ENCODE data around the gene CCDC154. TPM values are rescaled to one million over a fixed set of nuclear protein-coding genes. Genes with fewer than 3 reads are reported as not detected.

Gene CCDC154
- total and polyA plus RNA-seq, 5 experiments from 2014 or later: 14.0 to 15.5 TPM; not detected in 3

- H3K27me3 Mint-ChIP-seq: no peaks in the 10 kb centered on the region
- H3K36me3 Mint-ChIP-seq: no peaks in the 10 kb centered on the region
- ATAC-seq: no peak
- DNase-seq: no peak
- H3K27ac Mint-ChIP-seq: no peak overlapping the region
- H3K9me3 Mint-ChIP-seq: no peaks in the 10 kb centered on the region
- H3K4me1 Mint-ChIP-seq: no peaks in the 10 kb centered on the region
- POLR2A ChIA-PET: no interaction called here
- no peak overlapping the region for H3K4me3 Mint-ChIP-seq
These were observed 6.8 kb downstream of the CCDC154 start for GRCh38 chr16:1437606-1438005.

- no peaks in the 10 kb centered on the region for H3K27me3 Mint-ChIP-seq
- POLR2A ChIA-PET: no interaction called here
- no peak for DNase-seq
- ATAC-seq: no peak
- H3K9me3 Mint-ChIP-seq: no peaks in the 10 kb centered on the region
- peaks cover 0 to 5% (median 2%) of the 10 kb centered on the region in 4 donors for H3K4me1 Mint-ChIP-seq
- H3K27ac Mint-ChIP-seq: no peak overlapping the region
- no peak overlapping the region for H3K4me3 Mint-ChIP-seq
- H3K36me3 Mint-ChIP-seq: no peaks in the 10 kb centered on the region
These were observed 7.5 kb downstream of the CCDC154 start for GRCh38 chr16:1436731-1437355.

- no peaks in the 10 kb centered on the region for H3K27me3 Mint-ChIP-seq
These were observed 8.2 kb downstream of the CCDC154 start for GRCh38 chr16:1435921-1436697.

GRCh38 chr16:1434644-1435592, 9.4 kb downstream of the CCDC154 start:
- Mint-ChIP-seq H3K9me3 (no peaks in the 10 kb centered on the region), H3K36me3 (no peaks in the 10 kb centered on the region), H3K27ac (no peak overlapping the region), H3K27me3 (no peaks in the 10 kb centered on the region), H3K4me3 (no peak overlapping the region), H3K4me1 (peaks cover 0 to 6% (median 2%) of the 10 kb centered on the region in 4 donors)
- POLR2A ChIA-PET: interaction anchor here (5.4 kb wide), 1 partner anchor 13 kb away, joined by 64 read pairs; the partner anchor contains the start of gene UQCC4
- DNase-seq: no peak
- ATAC-seq: no peak

More at GRCh38 chr16:1435921-1436697, 8.2 kb downstream of the CCDC154 start:
- H3K36me3 Mint-ChIP-seq: no peaks in the 10 kb centered on the region
- no peak overlapping the region for H3K27ac Mint-ChIP-seq
- H3K9me3 Mint-ChIP-seq: no peaks in the 10 kb centered on the region
- no peak for ATAC-seq
- POLR2A ChIA-PET: no interaction called here
- H3K4me1 Mint-ChIP-seq: peaks cover 0 to 6% (median 2%) of the 10 kb centered on the region in 4 donors
- no peak overlapping the region for H3K4me3 Mint-ChIP-seq
- no peak for DNase-seq

- ATAC-seq (peak in 1 of 2 donors; percentile 37), DNase-seq (no peak)
- Mint-ChIP-seq H3K4me3 (peak overlapping the region in 4 of 10 donors; percentile 22 to 80 (median 32)), H3K27ac (peak overlapping the region in 1 of 10 donors; percentile 43), H3K9me3 (no peaks in the 10 kb centered on the region), H3K4me1 (peaks cover 0 to 7% (median 4%) of the 10 kb centered on the region in 4 donors), H3K36me3 (no peaks in the 10 kb centered on the region), H3K27me3 (no peaks in the 10 kb centered on the region)
- POLR2A ChIA-PET: interaction anchor here (1.0 to 5.4 kb wide), 2 partner anchors 12 to 124 kb away, joined by 3 to 64 read pairs; partner anchors contain the start of genes UBE2I and UQCC4
These were observed 10.6 kb downstream of the CCDC154 start for GRCh38 chr16:1433756-1434155.

GRCh38 chr16:1433263-1433560, 11.1 kb downstream of the CCDC154 start:
- Mint-ChIP-seq H3K4me3 (peak overlapping the region in 2 of 10 donors; percentile 25 to 80), H3K27me3 (no peaks in the 10 kb centered on the region), H3K9me3 (no peaks in the 10 kb centered on the region), H3K4me1 (peaks cover 0 to 7% (median 4%) of the 10 kb centered on the region in 4 donors), H3K36me3 (no peaks in the 10 kb centered on the region), H3K27ac (no peak overlapping the region)
- ATAC-seq: no peak
- no peak for DNase-seq
- POLR2A ChIA-PET: interaction anchor here (0.8 to 5.4 kb wide), 10 partner anchors 12 to 722 kb away, joined by 3 to 64 read pairs (median 3); partner anchors contain the start of genes JPT2, TMEM204, TRAF7 and UBE2I

GRCh38 chr16:1432388-1433262, 11.7 kb downstream of the CCDC154 start:
- no peaks in the 10 kb centered on the region for H3K36me3 Mint-ChIP-seq
- peaks cover 0 to 7% (median 4%) of the 10 kb centered on the region in 4 donors for H3K4me1 Mint-ChIP-seq
- DNase-seq: peak in 1 of 10 donors; percentile 28
- peak; percentile 46 to 59 for ATAC-seq
- no peaks in the 10 kb centered on the region for H3K27me3 Mint-ChIP-seq
- H3K4me3 Mint-ChIP-seq: peak overlapping the region; percentile 54 to 86 (median 74)
- no peaks in the 10 kb centered on the region for H3K9me3 Mint-ChIP-seq
- POLR2A ChIA-PET: interaction anchor here (0.8 to 5.4 kb wide), 11 partner anchors 11 to 722 kb away, joined by 3 to 64 read pairs (median 3); partner anchors contain the start of genes JPT2, TELO2, TMEM204 and TRAF7
- H3K27ac Mint-ChIP-seq: peak overlapping the region; percentile 51 to 93 (median 82)

GRCh38 chr16:1431497-1432270, 12.7 kb downstream of the CCDC154 start:
- POLR2A ChIA-PET: interaction anchor here (1.1 to 5.4 kb wide), 3 partner anchors 10 to 24 kb away, joined by 4 to 64 read pairs (median 4); partner anchors contain the start of gene UQCC4
- H3K36me3 Mint-ChIP-seq: no peaks in the 10 kb centered on the region
- peak overlapping the region; percentile 54 to 86 (median 74) for H3K4me3 Mint-ChIP-seq
- peaks cover 0 to 7% (median 4%) of the 10 kb centered on the region in 4 donors for H3K4me1 Mint-ChIP-seq
- DNase-seq: no peak
- H3K27ac Mint-ChIP-seq: peak overlapping the region; percentile 51 to 93 (median 83)
- no peaks in the 10 kb centered on the region for H3K9me3 Mint-ChIP-seq
- no peaks in the 10 kb centered on the region for H3K27me3 Mint-ChIP-seq
- no peak for ATAC-seq

- POLR2A ChIA-PET: interaction anchor here (1.1 to 5.4 kb wide), 2 partner anchors 9 to 16 kb away, joined by 4 to 64 read pairs; partner anchors contain the start of gene UQCC4
- peaks cover 0 to 7% (median 4%) of the 10 kb centered on the region in 4 donors for H3K4me1 Mint-ChIP-seq
- H3K27me3 Mint-ChIP-seq: no peaks in the 10 kb centered on the region
- H3K36me3 Mint-ChIP-seq: no peaks in the 10 kb centered on the region
- H3K27ac Mint-ChIP-seq: peak within 1 kb of the TSS; percentile 51 to 93 (median 83)
- DNase-seq: no peak
- H3K4me3 Mint-ChIP-seq: peak within 1 kb of the TSS; percentile 54 to 86 (median 74)
- no peak for ATAC-seq
- no peaks in the 10 kb centered on the region for H3K9me3 Mint-ChIP-seq
These were observed 13.4 kb downstream of the CCDC154 start, which contains the start of gene PERCC1 for GRCh38 chr16:1430759-1431496. Gene PERCC1 (plus strand): TSS chr16:1431078. CDS start chr16:1432594, 1,516 bp downstream.

GRCh38 chr16:1430214-1430758, 14.1 kb downstream of the CCDC154 start:
- H3K4me3 Mint-ChIP-seq: no peak overlapping the region

More at GRCh38 chr16:1430214-1430758, 14.1 kb downstream of the CCDC154 start:
- H3K4me1 Mint-ChIP-seq: peaks cover 0 to 7% (median 4%) of the 10 kb centered on the region in 4 donors
- H3K27ac Mint-ChIP-seq: peak overlapping the region in 5 of 10 donors; percentile 18 to 72 (median 51)
- POLR2A ChIA-PET: interaction anchor here (0.6 to 5.4 kb wide), 4 partner anchors 9 to 182 kb away, joined by 3 to 64 read pairs (median 4); partner anchors contain the start of genes CRAMP1, IFT140, TMEM204 and UQCC4
- no peak for ATAC-seq
- H3K36me3 Mint-ChIP-seq: no peaks in the 10 kb centered on the region
- no peak for DNase-seq
- H3K27me3 Mint-ChIP-seq: no peaks in the 10 kb centered on the region
- H3K9me3 Mint-ChIP-seq: no peaks in the 10 kb centered on the region

Data from naive thymus-derived CD8-positive, alpha-beta T cell (primary cell).